Amniotic epithelial cell (primary cell): Measurements from ENCODE around the gene FOXE1.

Experiments
- DNase-seq: peaks from one replicate; pipeline ENCODE4 v3.0.0-alpha.2; 2010; ENCODE audit warnings: low read depth

The FOXE1 gene

GRCh38 chr9:97866848-97867247 is 13.8 kb downstream of the FOXE1 start:
- DNase-seq, result no peak

- no peak for DNase-seq
Observed at GRCh38 chr9:97868859-97869258, 15.8 kb downstream of the FOXE1 start.

GRCh38 chr9:97873425-97873824 is 20.4 kb downstream of the FOXE1 start:
- no peak for DNase-seq

- DNase-seq, result peak; percentile 41
Observed at GRCh38 chr9:97873882-97874281, 20.9 kb downstream of the FOXE1 start.

GRCh38 chr9:97874624-97875023 is 21.6 kb downstream of the FOXE1 start:
- no peak for DNase-seq

- no peak for DNase-seq
Observed at GRCh38 chr9:97875111-97875510, 22.1 kb downstream of the FOXE1 start.

- DNase-seq, result no peak
Observed at GRCh38 chr9:97876061-97876460, 23.0 kb downstream of the FOXE1 start.

- no peak for DNase-seq
Observed at GRCh38 chr9:97880336-97880735, 27.3 kb downstream of the FOXE1 start.

GRCh38 chr9:97889941-97890887 is 37.2 kb downstream of the FOXE1 start:
- DNase-seq, result no peak

GRCh38 chr9:97891736-97892135 is 38.7 kb downstream of the FOXE1 start:
- no peak for DNase-seq

- DNase-seq, result no peak
Observed at GRCh38 chr9:97892421-97892820, 39.4 kb downstream of the FOXE1 start.

GRCh38 chr9:97895211-97895610 is 42.2 kb downstream of the FOXE1 start:
- DNase-seq, result no peak

GRCh38 chr9:97895695-97896332 is 42.8 kb downstream of the FOXE1 start:
- peak; percentile 24 for DNase-seq

GRCh38 chr9:97900103-97900737 is 47.2 kb downstream of the FOXE1 start:
- peak; percentile 44 for DNase-seq

GRCh38 chr9:97900738-97901565 is 47.9 kb downstream of the FOXE1 start:
- DNase-seq, result peak; percentile 46

- no peak for DNase-seq
Observed at GRCh38 chr9:97903177-97903576, 50.2 kb downstream of the FOXE1 start.

GRCh38 chr9:97904725-97905124 is 51.7 kb downstream of the FOXE1 start:
- DNase-seq, result no peak

GRCh38 chr9:97905228-97905627 is 52.2 kb downstream of the FOXE1 start:
- DNase-seq, result no peak
